HepG2 (cell line): Measurements from ENCODE around the gene RASSF4. TPM values are rescaled to one million over a fixed set of nuclear protein-coding genes. Genes with fewer than 3 reads are reported as not detected.

Experiments
- HDAC1 ChIP-seq: sonication (generic); formaldehyde crosslinking; IDR thresholded peaks from 2 replicates; pipeline ENCODE4 v1.5.1; 2020; ENCODE audit warnings: mild to moderate bottlenecking, missing genetic modification reagents
- HNF4A ChIP-seq: sonication (generic); formaldehyde crosslinking; IDR thresholded peaks from 2 replicates; pipeline ENCODE4 v1.4.0; 2020; ENCODE audit warnings: missing genetic modification reagents
- NFYB ChIP-seq: sonication (generic); formaldehyde crosslinking; IDR thresholded peaks from 2 replicates; pipeline ENCODE4 v1.4.0; 2020; ENCODE audit warnings: missing genetic modification reagents
- POLR2G ChIP-seq: fragments of 200-400 bp; formaldehyde crosslinking; IDR thresholded peaks from 2 replicates; pipeline ENCODE4 v1.6.1; 2018; ENCODE audit warnings: mild to moderate bottlenecking, low read depth, low read length, moderate library complexity
- STAG1 ChIP-seq: sonication (generic); formaldehyde crosslinking; IDR thresholded peaks from 2 replicates; pipeline ENCODE4 v1.4.0; 2020; ENCODE audit warnings: missing genetic modification reagents
- ZHX2 ChIP-seq, 2 experiments: sonication (generic) in 1 of 2; formaldehyde crosslinking in 1 of 2; IDR thresholded peaks; 2 replicates each; pipeline versions ENCODE4 v1.6.1 to v1.9.0; 2014 to 2022; ENCODE audit warnings: antibody characterized with exemption in 1 of 2, borderline replicate concordance in 1 of 2, inconsistent platforms in 1 of 2, low read depth in 1 of 2, missing genetic modification reagents in 1 of 2
- ZNF33B ChIP-seq: sonication (generic); formaldehyde crosslinking; IDR thresholded peaks from 2 replicates; pipeline ENCODE4 v1.5.1; 2020; ENCODE audit warnings: mild to moderate bottlenecking, missing genetic modification reagents
- ZNF550 ChIP-seq: sonication (generic); formaldehyde crosslinking; IDR thresholded peaks from 2 replicates; pipeline ENCODE4 v1.4.0; 2020; ENCODE audit warnings: mild to moderate bottlenecking, missing genetic modification reagents, borderline replicate concordance
- ZNF552 ChIP-seq: sonication (generic); formaldehyde crosslinking; IDR thresholded peaks from 2 replicates; pipeline ENCODE4 v1.9.0; 2022; ENCODE audit warnings: missing genetic modification reagents, mild to moderate bottlenecking, borderline replicate concordance
- ZNF562 ChIP-seq: sonication (generic); formaldehyde crosslinking; IDR thresholded peaks from 2 replicates; pipeline ENCODE4 v1.8.0; 2022; ENCODE audit warnings: missing genetic modification reagents, borderline replicate concordance
- ZNF703 ChIP-seq: sonication (generic); formaldehyde crosslinking; IDR thresholded peaks from 2 replicates; pipeline ENCODE4 v1.5.1; 2020; ENCODE audit warnings: missing genetic modification reagents, mild to moderate bottlenecking, moderate library complexity, borderline replicate concordance
- polyA plus RNA-seq, 8 experiments: library from polyadenylated mRNA; depleted of rRNA in 3 of 8; stranded (reverse) in 7 of 8; unstranded in 1 of 8; fragments of >200 nt; fragmentation: Illumina TruSeq in 4 of 8; extraction: Trizol in 4 of 8; gene quantifications; 2 replicates each; pipeline versions ENCODE4 v1.2.1 to v1.2.3, GENCODE V29; 2011 to 2016; ENCODE audit warnings: low read depth in 4 of 8, missing spikeins in 1 of 8, mixed read lengths in 1 of 8; ENCODE audit not compliant: insufficient read depth in 1 of 8
- total RNA-seq, 5 experiments: library from RNA; depleted of rRNA; stranded (reverse); fragments of >200 nt; fragmentation: Illumina TruSeq; extraction: Trizol; gene quantifications; 2 replicates each; pipeline ENCODE4 v1.2.3, GENCODE V29; 2016; ENCODE audit warnings: low read depth in 1 of 5

Gene RASSF4
- total and polyA plus RNA-seq, 2 of the 13 experiments (the other 11 are each of a cell fraction or from before 2014, with no cell fraction given): 34.0 to 51.7 TPM

DNA sequence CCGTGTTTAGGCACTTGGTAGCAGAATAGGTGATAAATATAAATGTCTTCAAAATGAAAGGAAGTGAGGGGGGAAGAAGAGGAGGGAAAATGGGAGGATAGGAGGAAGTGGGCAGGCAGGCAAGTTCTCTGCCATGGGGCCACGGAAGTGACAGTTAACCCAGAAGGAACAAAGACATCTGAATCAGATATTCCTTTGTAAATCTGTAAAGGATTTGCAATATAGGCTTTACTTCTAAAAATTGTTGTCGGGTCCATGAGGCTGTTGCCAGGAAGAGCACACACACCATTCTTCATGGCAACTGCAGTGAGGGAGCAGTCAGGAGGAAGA, 23.7 kb upstream of the RASSF4 start (continued):
- TF ChIP-seq NFYB (no peak), ZNF552 (CRISPR knock-in tag) (no peak), ZNF550 (CRISPR knock-in tag) (no peak), ZNF33B (CRISPR knock-in tag) (no peak), ZNF703 (CRISPR knock-in tag) (no peak), POLR2G (no peak), STAG1 (CRISPR knock-in tag) (no peak), HDAC1 (CRISPR knock-in tag) (peak; percentile 65; the same call in 1 of the 2 replicates), ZNF562 (CRISPR knock-in tag) (no peak), HNF4A (no peak), ZHX2 (IDR thresholded peaks at IDR 0.05; ENCODE audit: low read depth) (no peak), ZHX2 (CRISPR knock-in tag; IDR thresholded peaks at IDR 0.05; ENCODE audit: borderline replicate concordance) (no peak)
